Mucosa of stomach (tissue), 1 donor: ENCODE measurements around the gene SIGLEC9.

Experiments
- H3K27me3 ChIP-seq: one replicate; pipeline ENCODE4 v1.7.0; 2013; ENCODE audit warnings: mild to moderate bottlenecking, low read length; ENCODE audit not compliant: control insufficient read depth, insufficient read depth
- H3K36me3 ChIP-seq: one replicate; pipeline ENCODE4 v1.7.0; 2013; ENCODE audit warnings: low read length; ENCODE audit not compliant: control insufficient read depth, insufficient read depth
- H3K4me1 ChIP-seq: one replicate; pipeline ENCODE4 v1.7.0; 2013; ENCODE audit warnings: mild to moderate bottlenecking, low read length; ENCODE audit not compliant: control insufficient read depth, insufficient read depth
- H3K4me3 ChIP-seq: one replicate; pipeline ENCODE4 v1.7.0; 2013; ENCODE audit warnings: low read length
- H3K9ac ChIP-seq: one replicate; pipeline ENCODE4 v1.7.0; 2013; ENCODE audit warnings: mild to moderate bottlenecking, low read length, moderate library complexity
- H3K9me3 ChIP-seq: one replicate; pipeline ENCODE4 v1.7.0; 2013; ENCODE audit warnings: mild to moderate bottlenecking, low read length, moderate library complexity; ENCODE audit not compliant: control insufficient read depth
- donor health status: Pancreatic carcinoma.

The SIGLEC9 gene

DNA sequence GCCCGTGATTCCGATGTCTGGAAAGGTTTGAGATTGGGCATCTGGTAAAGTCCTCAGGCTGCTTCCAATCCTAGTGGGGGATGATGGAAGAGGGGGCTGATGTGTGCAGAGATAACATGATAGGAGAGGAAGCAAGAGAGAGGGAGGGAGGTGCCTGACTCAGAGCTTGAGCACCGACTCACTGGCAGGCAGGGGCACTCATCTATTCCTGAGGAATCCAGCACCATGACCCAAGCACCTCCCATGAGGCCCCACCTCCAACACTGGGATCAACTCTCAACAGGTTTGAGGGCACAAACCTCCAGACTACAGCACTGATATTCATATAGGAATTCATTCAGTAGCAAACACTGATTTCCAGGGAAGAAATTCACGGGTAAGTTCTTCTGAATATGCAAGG lies 5.6 kb upstream of the SIGLEC9 start:
- H3K9me3 ChIP-seq = no peaks in the 10 kb centered on the region
- no peaks in the 10 kb centered on the region for H3K36me3 ChIP-seq
- H3K4me1 ChIP-seq = peaks cover 4% of the 10 kb centered on the region
- no peak overlapping the region for H3K4me3 ChIP-seq
- peaks cover 9% of the 10 kb centered on the region for H3K27me3 ChIP-seq
- no peak overlapping the region for H3K9ac ChIP-seq

GRCh38 chr19:51119611-51120010 lies 5.1 kb upstream of the SIGLEC9 start:
- peaks cover 8% of the 10 kb centered on the region for H3K27me3 ChIP-seq

GRCh38 chr19:51120160-51120559 lies 4.5 kb upstream of the SIGLEC9 start:
- no peaks in the 10 kb centered on the region for H3K36me3 ChIP-seq
- no peaks in the 10 kb centered on the region for H3K9me3 ChIP-seq
- H3K27me3 ChIP-seq = peaks cover 8% of the 10 kb centered on the region
- no peak overlapping the region for H3K4me3 ChIP-seq
- H3K9ac ChIP-seq = no peak overlapping the region
- H3K4me1 ChIP-seq = peaks cover 5% of the 10 kb centered on the region

More at GRCh38 chr19:51119611-51120010, 5.1 kb upstream of the SIGLEC9 start:
- Histone ChIP-seq H3K36me3 (no peaks in the 10 kb centered on the region), H3K4me3 (no peak overlapping the region), H3K4me1 (peaks cover 5% of the 10 kb centered on the region), H3K9me3 (no peaks in the 10 kb centered on the region), H3K9ac (no peak overlapping the region)

- H3K4me3 ChIP-seq = no peak overlapping the region
- H3K9ac ChIP-seq = no peak overlapping the region
- H3K4me1 ChIP-seq = peaks cover 5% of the 10 kb centered on the region
- H3K27me3 ChIP-seq = peaks cover 2% of the 10 kb centered on the region
- H3K9me3 ChIP-seq = no peaks in the 10 kb centered on the region
- no peaks in the 10 kb centered on the region for H3K36me3 ChIP-seq
These were observed 3.4 kb upstream of the SIGLEC9 start for GRCh38 chr19:51121257-51121656.

DNA sequence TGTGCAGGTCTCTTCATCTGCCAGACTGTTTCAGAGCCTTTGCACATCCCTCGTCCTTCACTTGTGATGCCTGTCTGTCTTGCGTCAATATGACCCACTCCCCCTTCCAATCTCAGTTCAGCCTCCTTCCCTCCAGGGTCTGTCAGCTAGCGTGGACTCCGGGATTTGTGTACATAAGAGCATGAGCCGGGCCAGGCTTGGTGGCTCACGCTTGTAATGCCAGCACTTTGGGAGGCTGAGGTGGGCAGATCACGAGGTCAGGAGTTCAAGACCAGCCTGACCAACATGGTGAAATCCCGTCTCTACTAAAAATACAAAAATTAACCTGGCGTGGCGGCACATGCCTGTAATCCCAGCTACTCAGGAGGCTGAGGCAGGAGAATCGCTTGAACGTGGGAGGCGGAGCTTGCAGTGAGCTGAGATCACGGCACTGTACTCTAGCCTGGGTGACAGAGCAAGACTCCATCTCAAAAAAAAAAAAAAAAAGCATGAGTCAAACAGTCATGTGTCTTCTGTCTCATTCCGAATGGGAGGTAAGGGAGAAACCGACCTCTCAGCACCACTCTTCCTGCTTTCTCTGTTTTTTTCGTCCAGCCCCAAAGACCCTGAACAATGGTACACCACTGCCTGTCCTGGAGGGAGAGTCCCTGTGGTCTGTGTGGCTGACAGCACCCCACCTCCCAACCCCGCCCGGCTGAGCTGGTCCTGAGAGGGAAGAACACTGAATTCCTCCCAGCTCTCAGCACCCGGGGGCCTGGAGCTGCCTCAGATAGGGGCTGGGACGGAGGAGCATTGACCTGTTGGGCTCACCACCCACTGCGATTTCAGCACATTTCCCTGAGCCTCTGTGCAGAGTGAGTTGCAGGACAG lies 2.4 kb upstream of the SIGLEC9 start:
- Histone ChIP-seq H3K9me3 (no peaks in the 10 kb centered on the region), H3K27me3 (peaks cover 2% of the 10 kb centered on the region), H3K4me3 (no peak overlapping the region), H3K36me3 (no peaks in the 10 kb centered on the region), H3K4me1 (peaks cover 5% of the 10 kb centered on the region), H3K9ac (no peak overlapping the region)

DNA sequence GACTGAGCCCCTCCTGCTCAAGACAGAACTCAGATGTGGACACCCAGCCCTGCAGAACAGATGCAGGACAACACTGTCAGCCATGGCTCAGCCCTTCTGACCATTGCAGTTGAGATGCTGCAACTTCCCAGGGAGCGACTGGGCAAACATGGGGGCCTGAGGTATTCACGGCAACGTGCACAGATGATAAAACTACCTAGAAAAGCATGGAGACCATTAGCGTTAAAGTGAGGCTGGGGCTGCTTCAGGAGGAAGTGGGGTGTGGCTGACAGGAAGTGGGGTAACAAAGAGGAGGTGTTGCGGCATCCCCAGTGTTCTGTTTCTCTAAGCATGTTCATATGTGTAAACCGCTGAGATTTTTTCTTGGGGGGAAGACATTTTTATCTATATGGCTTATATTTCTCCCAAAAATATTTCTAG lies 1.3 kb upstream of the SIGLEC9 start:
- Histone ChIP-seq H3K9me3 (no peaks in the 10 kb centered on the region), H3K4me1 (peaks cover 5% of the 10 kb centered on the region), H3K36me3 (no peaks in the 10 kb centered on the region), H3K4me3 (no peak overlapping the region), H3K27me3 (peaks cover 5% of the 10 kb centered on the region), H3K9ac (no peak overlapping the region)

DNA sequence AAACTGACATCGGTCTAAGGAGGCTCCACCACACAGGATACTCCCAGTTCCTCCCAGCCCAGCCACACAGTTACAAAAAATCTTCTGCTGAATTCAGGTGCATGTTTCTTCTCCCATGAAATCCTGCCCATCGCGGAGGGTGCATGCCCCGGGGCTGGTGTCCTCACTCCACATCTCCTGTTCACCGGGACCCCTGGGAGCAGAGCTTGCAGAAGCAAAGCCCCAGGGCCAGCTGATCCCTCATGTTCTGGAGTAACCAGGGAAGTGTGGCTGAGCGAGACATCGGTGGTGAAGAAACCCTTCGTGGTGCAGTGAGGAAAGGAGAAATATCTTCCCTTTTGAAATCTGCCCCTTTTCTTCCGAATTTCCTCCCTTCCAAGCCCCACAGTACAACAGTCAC lies 904 bp upstream of the SIGLEC9 start:
- Histone ChIP-seq H3K4me1 (peaks cover 5% of the 10 kb centered on the region), H3K36me3 (no peaks in the 10 kb centered on the region), H3K9me3 (no peaks in the 10 kb centered on the region), H3K9ac (no peak overlapping the region), H3K4me3 (no peak overlapping the region), H3K27me3 (peaks cover 8% of the 10 kb centered on the region)

DNA sequence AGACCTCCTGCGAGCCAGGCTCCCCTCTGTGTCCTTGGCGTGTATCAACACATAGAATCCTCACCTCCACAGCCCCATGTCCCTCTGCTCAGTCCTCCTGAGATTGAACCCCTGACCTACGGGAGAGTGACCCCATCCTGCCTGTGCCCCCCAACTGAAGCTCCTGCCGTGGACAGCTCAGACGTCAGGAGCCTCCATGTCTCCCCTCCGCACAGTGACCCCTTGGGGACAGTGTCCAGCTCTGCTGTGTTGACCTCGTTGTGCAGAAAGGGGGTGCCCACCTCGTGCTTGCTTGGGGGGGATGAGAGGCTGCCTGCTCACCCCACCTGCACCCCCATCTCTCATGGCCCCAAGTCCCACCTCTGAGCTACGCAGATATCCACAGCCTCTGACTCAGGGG lies 490 bp upstream of the SIGLEC9 start:
- H3K27me3 ChIP-seq = peaks cover 8% of the 10 kb centered on the region
- no peaks in the 10 kb centered on the region for H3K9me3 ChIP-seq
- H3K36me3 ChIP-seq = no peaks in the 10 kb centered on the region
- peaks cover 5% of the 10 kb centered on the region for H3K4me1 ChIP-seq
- no peak overlapping the region for H3K4me3 ChIP-seq
- H3K9ac ChIP-seq = no peak overlapping the region

DNA sequence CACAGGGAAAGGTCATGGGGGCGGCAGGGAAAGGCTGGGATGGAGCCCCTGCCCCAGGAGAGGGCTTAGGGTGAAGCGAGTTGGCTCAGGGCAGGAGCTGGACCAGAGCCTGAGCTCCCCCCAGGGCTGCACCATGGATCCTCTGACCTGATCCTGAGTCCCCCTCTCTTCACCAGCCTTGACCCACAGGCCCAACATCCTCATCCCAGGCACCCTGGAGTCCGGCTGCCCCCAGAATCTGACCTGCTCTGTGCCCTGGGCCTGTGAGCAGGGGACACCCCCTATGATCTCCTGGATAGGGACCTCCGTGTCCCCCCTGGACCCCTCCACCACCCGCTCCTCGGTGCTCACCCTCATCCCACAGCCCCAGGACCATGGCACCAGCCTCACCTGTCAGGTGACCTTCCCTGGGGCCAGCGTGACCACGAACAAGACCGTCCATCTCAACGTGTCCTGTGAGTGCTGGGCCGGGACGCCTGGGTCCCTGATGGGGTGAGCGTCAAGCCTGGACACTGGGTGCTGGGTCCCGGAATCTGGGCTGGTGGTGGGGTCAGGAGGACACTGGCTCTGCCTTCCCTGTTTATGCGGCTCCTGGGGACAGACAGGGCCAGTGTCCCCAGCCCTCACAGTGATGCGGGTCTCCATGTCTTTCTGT lies 842 bp downstream of the SIGLEC9 start:
- peaks cover 8% of the 10 kb centered on the region for H3K27me3 ChIP-seq
- H3K9ac ChIP-seq = no peak overlapping the region
- no peaks in the 10 kb centered on the region for H3K36me3 ChIP-seq
- peaks cover 5% of the 10 kb centered on the region for H3K4me1 ChIP-seq
- no peaks in the 10 kb centered on the region for H3K9me3 ChIP-seq
- no peak overlapping the region for H3K4me3 ChIP-seq

GRCh38 chr19:51127032-51127431 lies 2.3 kb downstream of the SIGLEC9 start:
- H3K4me1 ChIP-seq = peaks cover 5% of the 10 kb centered on the region
- H3K4me3 ChIP-seq = no peak overlapping the region

GRCh38 chr19:51127755-51128154 lies 3.0 kb downstream of the SIGLEC9 start:
- Histone ChIP-seq H3K9me3 (no peaks in the 10 kb centered on the region), H3K36me3 (no peaks in the 10 kb centered on the region), H3K4me1 (peaks cover 5% of the 10 kb centered on the region), H3K4me3 (no peak overlapping the region), H3K9ac (no peak overlapping the region), H3K27me3 (peaks cover 8% of the 10 kb centered on the region)

More at GRCh38 chr19:51127032-51127431, 2.3 kb downstream of the SIGLEC9 start:
- Histone ChIP-seq H3K36me3 (no peaks in the 10 kb centered on the region), H3K27me3 (peaks cover 8% of the 10 kb centered on the region), H3K9me3 (no peaks in the 10 kb centered on the region), H3K9ac (no peak overlapping the region)

GRCh38 chr19:51128227-51128626 lies 3.5 kb downstream of the SIGLEC9 start:
- peaks cover 8% of the 10 kb centered on the region for H3K27me3 ChIP-seq
- no peak overlapping the region for H3K4me3 ChIP-seq
- no peaks in the 10 kb centered on the region for H3K9me3 ChIP-seq
- no peaks in the 10 kb centered on the region for H3K36me3 ChIP-seq
- no peak overlapping the region for H3K9ac ChIP-seq
- H3K4me1 ChIP-seq = peaks cover 5% of the 10 kb centered on the region
